Activated T-cell treated with anti-CD3 and anti-CD28 coated beads for 1 hour (primary cell): Measurements from ENCODE around the gene FAM171A1.
"Not testable (repeated sequence)": the region's sequence is repeated elsewhere in the genome, so short reads cannot be mapped to it uniquely, and the experiment has no call there.

ENCODE experiments used
- DNase-seq: peaks from one replicate; pipeline ENCODE4 v3.0.0-alpha.2; 2020; ENCODE audit warnings: low read depth

FAM171A1 gene

GRCh38 chr10:15370856-15371701, at the start of gene FAM171A1:
TSS of gene FAM171A1 (minus strand) at chr10:15371289. CDS start at chr10:15371052, 237 bp downstream.
- DNase-seq, result peak; percentile 39

GRCh38 chr10:15420858-15421257, 49.8 kb upstream of the FAM171A1 start:
- no peak for DNase-seq

- DNase-seq, result peak; percentile 4
Measured at GRCh38 chr10:15419279-15419874, 48.3 kb upstream of the FAM171A1 start.

GRCh38 chr10:15416034-15416433, 44.9 kb upstream of the FAM171A1 start:
- DNase-seq, result no peak

GRCh38 chr10:15411010-15411409, 39.9 kb upstream of the FAM171A1 start:
- DNase-seq, result no peak

- not testable (repeated sequence) for DNase-seq
Measured at GRCh38 chr10:15409350-15409749, 38.3 kb upstream of the FAM171A1 start.

GRCh38 chr10:15408557-15408956, 37.5 kb upstream of the FAM171A1 start:
- DNase-seq, result no peak

GRCh38 chr10:15405319-15405718, 34.2 kb upstream of the FAM171A1 start:
- no peak for DNase-seq

GRCh38 chr10:15401382-15401781, 30.3 kb upstream of the FAM171A1 start:
- DNase-seq, result no peak

GRCh38 chr10:15400461-15400860, 29.4 kb upstream of the FAM171A1 start:
- DNase-seq, result not testable (repeated sequence)

GRCh38 chr10:15399060-15399661, 28.1 kb upstream of the FAM171A1 start:
- no peak for DNase-seq

- DNase-seq, result no peak
Measured at GRCh38 chr10:15395935-15396334, 24.8 kb upstream of the FAM171A1 start.

GRCh38 chr10:15393139-15393825, 22.2 kb upstream of the FAM171A1 start:
- DNase-seq, result no peak

- DNase-seq, result no peak
Measured at GRCh38 chr10:15391491-15391890, 20.4 kb upstream of the FAM171A1 start.

- DNase-seq, result not testable (repeated sequence)
Measured at GRCh38 chr10:15388172-15388571, 17.1 kb upstream of the FAM171A1 start.

GRCh38 chr10:15387021-15387420, 15.9 kb upstream of the FAM171A1 start:
- no peak for DNase-seq

- DNase-seq, result no peak
Measured at GRCh38 chr10:15385552-15386455, 14.7 kb upstream of the FAM171A1 start.

GRCh38 chr10:15381420-15381819, 10.3 kb upstream of the FAM171A1 start:
- DNase-seq, result no peak

- no peak for DNase-seq
Measured at GRCh38 chr10:15379078-15379477, 8.0 kb upstream of the FAM171A1 start.

GRCh38 chr10:15378569-15378968, 7.5 kb upstream of the FAM171A1 start:
- no peak for DNase-seq

- DNase-seq, result no peak
Measured at GRCh38 chr10:15374566-15374965, 3.5 kb upstream of the FAM171A1 start.
